Measurements from ENCODE around the gene AADACL3.
"Not testable (repeated sequence)": the region's sequence is repeated elsewhere in the genome, so short reads cannot be mapped to it uniquely, and the experiment has no call there.

Gene AADACL3

DNA sequence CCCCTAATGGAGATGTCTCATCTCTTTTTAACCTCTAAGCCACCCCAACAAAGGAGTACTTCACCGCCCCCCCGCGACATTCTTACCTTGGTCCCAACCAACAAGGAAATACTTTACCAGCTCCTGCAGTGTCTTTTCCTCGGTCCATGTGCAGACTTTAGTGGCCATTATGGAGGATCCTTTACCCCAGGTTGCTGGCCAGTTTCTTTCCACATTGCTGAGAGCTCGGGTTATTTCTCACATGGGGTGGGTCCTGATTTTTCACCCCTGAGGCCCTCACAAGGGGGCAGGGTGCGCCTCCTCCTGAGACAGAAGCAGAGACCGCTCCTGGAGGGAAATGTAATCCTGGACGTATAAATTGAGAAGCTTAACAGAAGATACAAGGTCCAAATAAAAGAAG, 3.0 kb upstream of the AADACL3 start:
- intact Hi-C loops (cut with DNase I) = no loop called here
- no peak for DNase-seq

DNA sequence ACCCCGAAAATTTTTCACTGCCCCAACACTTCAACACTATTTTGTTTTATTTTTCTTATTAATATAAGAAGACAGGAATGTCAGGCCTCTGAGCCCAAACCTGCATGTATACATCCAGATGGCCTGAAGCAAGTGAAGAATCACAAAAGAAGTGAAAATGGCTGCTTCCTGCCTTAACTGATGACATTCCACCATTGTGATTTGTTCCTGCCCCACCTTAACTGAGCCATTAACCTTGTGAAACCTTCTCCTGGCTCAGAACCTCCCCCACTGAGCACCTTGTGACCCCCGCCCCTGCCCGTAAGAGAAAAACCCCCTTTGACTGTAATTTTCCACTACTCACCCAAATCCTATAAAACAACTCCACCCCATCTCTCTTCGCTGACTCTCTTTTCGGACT, 2.3 kb upstream of the AADACL3 start:
- intact Hi-C loops (cut with DNase I) = not testable (repeated sequence)

DNA sequence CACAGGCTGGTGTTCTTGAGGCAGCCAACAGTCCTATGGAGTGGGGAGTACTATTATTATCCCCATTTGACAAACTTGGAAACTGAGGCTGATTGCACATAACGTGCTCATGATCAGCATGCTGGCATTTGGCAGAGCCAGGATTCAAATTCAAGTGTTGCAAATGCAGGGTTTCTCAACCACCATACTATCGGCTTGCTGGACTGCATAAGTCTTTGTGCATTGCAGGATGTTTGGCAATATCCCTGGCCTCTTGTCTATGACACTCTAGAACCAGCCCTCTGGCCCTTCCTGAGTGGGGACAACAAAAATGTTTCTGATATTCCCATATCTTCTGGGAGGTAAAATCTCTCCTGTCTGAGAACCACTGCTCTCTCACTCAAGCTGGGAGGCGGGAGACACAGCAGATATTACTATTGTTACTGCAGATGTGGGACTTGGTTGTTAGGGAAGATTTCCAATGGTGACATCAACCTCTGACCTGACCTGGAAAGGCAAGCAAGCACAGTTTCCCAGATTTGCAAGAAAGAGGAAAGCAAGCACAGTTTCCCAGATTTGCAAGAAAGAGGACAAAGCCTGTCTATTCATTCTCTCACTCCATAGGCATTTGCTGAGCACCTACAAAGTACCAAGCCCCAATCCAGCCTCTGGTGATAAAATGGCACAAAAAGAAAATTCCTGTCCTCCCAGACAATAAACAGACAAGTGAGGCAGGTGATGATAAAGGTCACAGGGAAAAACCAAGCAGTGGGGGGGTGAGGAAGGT, 1.0 kb upstream of the AADACL3 start:
- intact Hi-C loops (cut with DNase I) = no loop called here
- no peak for DNase-seq

More for the DNA sequence above, 2.3 kb upstream of the AADACL3 start:
- DNase-seq = not testable (repeated sequence)

DNA sequence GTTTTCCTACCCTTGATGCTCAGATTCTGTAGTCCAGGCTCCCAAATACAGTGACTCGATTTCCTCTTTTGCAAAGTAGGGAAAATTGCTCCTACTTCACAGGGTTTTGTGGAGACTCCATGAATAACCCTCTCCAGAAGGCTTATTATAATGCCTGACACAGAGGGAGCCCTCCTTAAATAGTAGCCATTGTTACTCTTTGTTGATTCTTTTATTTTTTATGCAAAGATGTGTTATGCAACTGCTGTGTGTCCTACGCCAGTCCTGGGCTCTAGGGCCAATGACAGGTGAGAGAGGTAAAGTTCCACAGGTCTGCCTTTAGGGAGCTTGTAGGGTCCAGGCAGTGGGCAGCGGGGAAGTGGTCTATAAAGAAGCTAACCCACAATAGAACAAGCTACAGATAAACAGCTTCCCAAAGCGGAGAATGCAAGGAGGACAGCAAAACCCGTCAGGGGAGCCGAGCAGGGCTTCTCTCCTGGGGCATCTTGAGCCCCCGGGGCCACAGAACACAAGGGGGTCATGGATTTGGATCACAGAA, 1.5 kb downstream of the AADACL3 start:
- intact Hi-C loops (cut with DNase I) = no loop called here
- DNase-seq = no peak

DNA sequence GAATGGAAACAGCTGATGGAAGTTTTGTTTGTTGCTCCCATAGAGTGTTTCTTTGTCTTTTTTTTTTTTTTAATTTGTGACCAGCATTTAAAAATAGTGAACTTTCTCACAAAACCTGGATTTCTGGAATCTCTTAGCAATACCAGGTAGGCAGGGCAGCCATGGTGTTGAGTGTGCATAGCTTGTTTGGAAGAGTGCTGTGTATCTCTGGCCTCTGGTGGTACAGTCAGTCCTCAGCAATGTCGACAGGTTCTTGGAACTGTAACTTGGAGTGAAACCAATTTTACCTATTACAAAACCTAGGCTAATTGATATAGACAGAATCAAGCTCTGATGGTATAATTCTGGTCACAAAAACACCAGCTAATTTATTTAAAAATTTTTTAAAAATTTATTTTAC, 6.7 kb downstream of the AADACL3 start:
- intact Hi-C loops (cut with DNase I) = no loop called here
- DNase-seq = no peak

DNA sequence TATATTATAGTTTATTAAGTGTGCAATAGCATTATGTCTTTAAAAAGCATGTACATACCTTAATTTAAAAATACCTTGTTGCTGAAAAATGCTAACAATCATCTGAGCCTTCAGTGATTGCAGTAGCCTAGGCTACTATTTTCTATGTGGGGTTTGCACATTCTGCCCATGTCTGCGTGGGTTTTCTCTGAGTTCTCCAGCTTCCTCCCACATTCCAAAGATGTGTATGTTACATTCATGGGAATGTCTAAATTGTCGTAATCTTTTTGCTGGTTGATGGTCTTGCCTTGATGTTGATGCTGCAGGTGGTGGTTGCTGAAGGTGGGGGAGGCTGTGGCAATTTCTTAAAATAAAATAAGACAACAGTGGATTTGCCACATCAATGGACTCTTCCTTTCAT, 12.5 kb downstream of the AADACL3 start:
- no peak for DNase-seq
- intact Hi-C loops (cut with DNase I) = no loop called here

DNA sequence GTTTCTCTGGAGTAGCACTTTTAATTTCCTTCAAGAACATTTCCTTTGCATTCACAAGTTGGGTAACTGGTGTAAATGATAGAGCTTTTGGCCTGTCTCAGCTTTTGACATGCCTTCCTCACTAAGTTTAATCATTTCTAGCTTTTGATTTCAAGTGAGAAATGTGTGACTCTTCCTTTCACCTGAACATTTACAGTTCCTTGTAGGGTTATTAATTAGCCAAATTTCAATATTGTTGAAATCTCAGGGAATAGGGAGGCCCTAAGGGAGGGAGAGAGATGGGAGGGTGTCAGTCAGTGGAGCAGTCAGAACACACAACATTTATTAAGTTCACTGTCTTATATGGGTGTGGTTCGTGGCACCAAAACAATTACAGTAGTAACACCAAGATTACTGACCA, 14.2 kb downstream of the AADACL3 start:
- DNase-seq = no peak
- intact Hi-C loops (cut with DNase I) = no loop called here

DNA sequence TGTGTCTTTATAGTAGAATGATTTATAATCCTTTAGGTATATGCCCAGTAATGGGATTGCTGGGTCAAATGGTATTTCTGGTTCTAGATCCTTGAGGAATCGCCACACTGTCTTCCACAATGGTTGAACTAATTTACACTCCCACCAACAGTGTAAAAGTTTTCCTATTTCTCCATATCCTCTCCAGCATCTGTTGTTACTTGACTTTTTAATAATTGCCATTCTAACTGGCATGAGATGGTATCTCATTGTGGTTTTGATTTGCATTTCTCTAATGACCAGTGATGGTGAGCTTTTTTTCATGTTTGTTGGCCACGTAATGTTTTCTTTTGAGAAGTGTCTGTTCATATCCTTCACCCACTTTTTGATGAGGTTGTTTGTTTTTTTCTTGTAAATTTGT, 15.2 kb downstream of the AADACL3 start:
- intact Hi-C loops (cut with DNase I); DNase-seq: not testable (repeated sequence)

DNA sequence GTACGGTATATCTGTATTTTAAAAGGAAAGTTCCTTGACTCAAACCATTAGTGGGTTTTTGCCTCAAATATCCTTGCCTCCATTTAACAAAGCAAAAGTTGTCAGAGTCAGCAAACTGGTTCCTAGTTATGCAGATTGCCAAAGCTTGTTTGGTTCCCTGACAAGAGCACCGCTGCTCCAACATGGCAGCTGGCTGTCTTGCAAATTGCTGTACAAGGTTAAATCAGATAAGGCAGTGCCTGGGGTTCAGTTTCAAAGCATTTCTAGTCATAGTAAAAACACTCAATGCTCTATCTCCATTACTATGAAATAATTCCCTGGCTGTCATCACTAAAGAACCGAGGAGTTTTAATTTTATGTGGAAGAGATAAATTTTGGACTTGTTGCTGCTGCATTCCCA, 18.7 kb downstream of the AADACL3 start:
- no peak for DNase-seq
- intact Hi-C loops (cut with DNase I) = no loop called here

DNA sequence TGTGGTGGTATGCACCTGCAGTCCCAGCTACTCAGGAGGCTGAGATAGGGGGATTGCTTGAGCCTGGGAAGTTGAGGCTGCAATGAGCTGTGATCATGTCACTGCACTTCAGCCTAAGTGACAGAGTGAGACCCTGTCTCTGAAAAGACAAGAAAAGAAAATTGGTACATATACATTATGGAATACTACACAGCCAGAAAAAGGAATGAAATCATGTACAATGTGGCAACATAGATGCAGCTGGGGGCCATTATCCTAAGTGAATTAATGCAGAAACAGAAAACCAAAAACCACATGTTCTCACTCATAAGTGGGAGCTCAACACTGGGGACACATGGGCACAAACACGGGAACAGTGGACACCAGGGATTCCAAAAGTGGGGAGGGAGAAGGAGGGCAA, 23.0 kb downstream of the AADACL3 start:
- intact Hi-C loops (cut with DNase I) = no loop called here
- no peak for DNase-seq

DNA sequence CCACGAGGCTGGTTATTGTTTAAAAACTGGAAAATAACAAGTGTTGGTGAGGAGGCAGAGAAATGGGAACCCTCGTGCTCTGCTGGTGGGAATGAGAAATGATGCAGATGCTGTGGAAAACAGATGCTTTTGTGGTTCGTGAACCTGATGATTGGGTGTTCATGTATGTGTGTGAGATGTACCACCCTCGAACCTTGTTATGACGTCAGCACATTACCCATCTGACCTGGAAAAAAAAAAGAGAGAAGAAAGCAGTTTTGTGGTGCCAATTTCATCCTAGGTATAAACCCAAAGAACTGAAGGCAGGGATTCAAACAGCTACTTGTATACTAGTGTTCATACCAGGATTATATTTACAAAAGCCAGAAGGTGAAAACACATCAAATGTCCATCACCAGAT, 23.7 kb downstream of the AADACL3 start:
- no peak for DNase-seq
- intact Hi-C loops (cut with DNase I) = no loop called here

DNA sequence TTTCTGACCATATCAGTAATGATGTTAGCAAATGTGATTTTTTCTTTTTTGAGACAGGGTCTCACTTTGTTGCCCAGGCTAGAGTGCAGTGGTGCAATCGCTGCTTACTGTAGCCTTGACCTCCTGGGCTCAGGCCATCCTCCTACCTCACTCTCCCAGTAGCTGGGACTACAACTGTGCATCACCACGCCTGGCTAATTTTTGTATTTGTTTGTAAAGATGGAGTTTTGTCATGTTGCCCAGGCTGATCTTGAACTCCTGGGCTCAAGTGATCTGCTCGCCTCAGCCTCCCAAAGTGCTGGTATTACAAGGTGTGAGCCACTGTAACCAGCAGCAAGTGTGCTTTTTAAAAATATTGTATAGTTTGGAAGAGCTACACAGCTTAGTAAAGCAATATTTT, 26.0 kb downstream of the AADACL3 start:
- DNase-seq = no peak
- intact Hi-C loops (cut with DNase I) = no loop called here

DNA sequence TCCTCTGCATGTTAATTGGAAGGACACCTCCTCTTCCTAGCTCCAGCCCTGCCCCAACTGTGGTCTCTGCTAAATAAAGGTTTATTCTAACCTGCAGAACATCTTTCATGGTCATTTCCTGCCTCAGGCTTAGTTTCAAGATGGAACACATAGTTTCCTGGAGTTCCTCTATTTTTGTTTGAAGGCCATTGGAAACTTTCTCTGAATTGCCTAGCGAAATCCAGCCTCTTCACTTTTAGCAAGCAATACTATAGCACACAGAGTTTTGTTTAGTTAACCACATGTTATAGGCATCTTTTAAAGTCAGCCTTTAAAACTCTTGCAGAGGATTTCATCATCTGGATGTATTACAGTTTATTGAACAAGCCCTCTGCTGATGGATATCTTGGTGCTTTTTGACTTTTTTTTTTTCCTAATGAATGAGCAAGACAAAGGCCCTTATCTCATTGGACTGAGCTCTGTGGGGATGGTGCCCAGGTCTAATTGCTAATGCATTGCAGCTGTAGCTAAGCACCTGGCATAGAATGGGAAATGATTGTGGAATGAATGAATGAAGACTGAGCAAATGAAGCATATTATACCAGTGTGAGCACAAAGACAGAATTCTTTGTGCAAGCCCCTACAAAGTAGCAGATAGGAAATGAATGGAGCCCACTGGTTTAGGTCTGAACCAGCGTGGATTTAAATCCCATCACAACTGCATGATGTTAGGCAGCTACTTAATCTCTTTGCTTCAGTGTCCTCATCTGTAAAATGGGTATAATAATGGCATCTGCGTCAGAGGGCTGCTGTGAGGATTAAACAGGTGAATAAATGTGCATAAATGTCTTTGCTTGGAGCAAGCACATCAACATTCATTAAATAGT, 29.4 kb downstream of the AADACL3 start:
- intact Hi-C loops (cut with DNase I) = no loop called here
- DNase-seq = no peak

DNA sequence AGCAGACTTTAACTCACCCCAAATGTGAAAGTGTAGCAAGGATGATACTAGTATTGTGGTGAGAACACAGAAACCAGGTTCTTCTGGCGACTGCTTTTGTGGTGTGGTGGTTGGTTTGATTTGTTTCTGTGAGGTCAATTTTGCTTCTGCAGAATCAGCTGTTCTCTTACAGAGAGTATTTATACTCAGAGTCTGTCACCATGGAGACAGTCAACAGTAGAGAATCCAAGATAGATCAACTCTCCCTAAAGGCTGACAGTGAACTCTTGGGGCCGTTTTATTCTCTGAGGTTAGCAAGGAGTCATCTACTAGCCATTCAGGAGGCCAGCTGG, 30.0 kb downstream of the AADACL3 start, which contains the start of gene CFAP107:
Gene CFAP107, plus strand, starts transcription at position 209 of the 332 bp plus-strand sequence. CDS start 231 bp downstream, outside the sequence.
- no peak for DNase-seq

DNA sequence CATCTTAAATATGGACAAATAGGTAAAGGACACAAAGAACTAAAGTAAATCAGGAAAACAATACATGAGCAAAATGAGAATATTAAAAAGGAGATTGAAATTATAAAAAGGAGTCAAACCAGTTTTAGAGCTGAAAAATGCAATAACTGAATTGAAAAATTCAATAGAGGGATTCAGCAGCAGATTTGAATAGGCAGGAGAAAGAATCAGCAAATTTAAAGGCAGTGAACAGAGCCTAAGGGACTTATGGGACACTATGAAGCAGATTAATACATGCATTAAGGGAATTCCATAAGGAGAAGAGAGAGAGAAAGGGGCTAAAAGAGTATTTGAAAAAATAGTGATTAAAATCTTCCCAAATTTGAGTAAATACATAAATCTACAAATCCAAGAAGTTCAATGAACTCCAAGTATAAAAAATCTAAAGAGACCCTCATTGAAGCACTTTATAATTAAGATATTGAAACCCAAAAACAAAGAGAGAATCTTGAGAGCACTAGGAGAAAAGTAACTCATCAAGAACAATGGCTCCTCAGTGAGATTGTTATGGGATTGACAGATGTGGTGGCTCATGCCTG, 33.0 kb downstream of the AADACL3 start:
- intact Hi-C loops (cut with DNase I) = no loop called here
- no peak for DNase-seq

More for the DNA sequence above, 30.0 kb downstream of the AADACL3 start, which contains the start of gene CFAP107:
- intact Hi-C loops (cut with DNase I) = no loop called here

DNA sequence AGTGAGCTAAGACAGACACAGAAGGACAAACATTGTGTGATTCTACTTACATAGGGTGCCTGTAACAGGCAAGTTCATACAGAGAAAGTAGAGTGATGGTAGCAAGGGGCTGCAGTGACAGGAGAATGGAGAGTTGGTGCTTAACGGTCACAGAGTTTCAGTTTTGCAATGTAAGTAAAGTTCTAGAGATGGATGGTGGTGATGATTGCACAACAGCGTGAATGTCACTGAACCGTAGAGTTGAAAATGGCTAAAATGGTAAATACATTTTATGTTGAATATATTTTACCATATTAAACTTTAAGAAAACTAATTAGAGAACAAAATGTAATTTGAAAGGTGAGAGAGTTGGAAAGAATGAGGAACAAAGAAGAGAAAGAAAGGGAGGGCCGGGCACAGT, 38.8 kb downstream of the AADACL3 start:
- intact Hi-C loops (cut with DNase I) = no loop called here
- DNase-seq = no peak

DNA sequence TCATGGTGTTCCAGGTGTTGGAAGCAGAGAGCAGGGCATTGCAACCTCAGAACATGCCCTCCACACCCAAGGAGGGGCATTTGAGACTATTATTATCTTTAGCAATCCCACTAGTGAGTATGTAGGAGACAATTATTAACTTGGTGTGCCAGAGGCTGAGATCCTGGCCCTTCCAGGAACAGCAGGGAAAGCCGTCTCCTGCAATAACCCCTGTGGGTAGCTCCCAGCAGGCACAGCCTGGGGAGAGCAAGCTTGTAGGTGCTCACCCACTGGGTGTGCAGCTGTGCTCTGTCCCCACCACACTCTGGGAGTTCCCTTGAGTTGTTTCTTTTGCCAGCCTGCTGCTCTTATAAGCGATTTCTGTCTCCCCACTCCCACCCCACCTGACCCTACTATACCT, 40.4 kb downstream of the AADACL3 start:
- no peak for DNase-seq
- intact Hi-C loops (cut with DNase I) = no loop called here

DNA sequence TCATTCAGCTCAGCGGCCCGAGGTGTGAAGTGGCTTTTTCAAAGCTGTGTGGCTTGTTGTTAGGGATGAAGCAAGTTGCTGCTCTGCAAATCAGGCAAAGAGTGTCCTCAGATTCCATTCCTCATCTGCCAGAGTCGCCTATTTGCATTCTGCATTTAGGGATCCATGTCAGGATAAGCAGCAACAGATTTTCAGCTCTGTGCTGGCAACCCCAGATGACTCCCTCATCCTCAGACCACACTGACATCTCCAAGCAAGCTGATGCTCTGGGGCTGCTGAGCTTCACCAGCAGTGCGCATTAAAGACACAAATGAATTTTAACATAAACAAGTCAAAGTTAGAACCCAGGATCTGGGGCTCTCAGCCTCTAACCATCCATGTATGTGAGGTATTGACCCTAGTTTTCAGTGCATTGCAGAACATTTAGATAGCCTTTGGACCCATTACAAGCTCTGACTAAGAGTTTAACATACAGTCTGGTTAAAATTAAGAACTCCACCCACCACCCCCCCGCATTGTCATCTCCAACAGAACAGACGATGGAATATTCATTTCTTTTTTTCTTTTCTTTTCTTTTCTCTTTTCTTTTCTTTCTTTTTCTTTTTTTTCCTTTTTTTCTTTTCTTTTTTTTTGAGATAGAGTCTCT, 41.0 kb downstream of the AADACL3 start:
- DNase-seq = no peak
- intact Hi-C loops (cut with DNase I) = no loop called here

DNA sequence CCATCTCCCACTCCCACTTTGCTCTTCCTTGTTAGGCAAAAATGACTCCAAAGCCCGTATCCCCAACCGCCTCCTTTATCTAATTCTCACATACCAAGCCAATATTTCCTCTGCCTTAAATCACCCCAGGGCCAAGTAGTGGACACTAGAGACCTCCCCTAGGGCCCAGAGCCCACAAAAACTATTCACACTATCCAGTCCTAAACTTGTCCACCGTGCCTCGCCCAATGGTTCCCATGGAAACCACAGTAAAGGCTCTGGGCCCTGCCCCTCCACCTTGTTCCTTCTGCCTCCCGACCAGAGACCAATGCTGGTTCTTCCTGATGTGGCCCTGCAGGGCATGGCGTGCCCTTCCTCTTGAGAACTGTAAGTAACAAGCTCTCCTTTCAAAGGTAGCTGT, 41.9 kb downstream of the AADACL3 start:
- intact Hi-C loops (cut with DNase I) = no loop called here
- no peak for DNase-seq

Measured in head of caudate nucleus (tissue), 42 donors.